ENCODE data around the gene FADS2.

The FADS2 gene

GRCh38 chr11:61871158-61871597 lies 43.1 kb downstream of the FADS2 start:
- Histone ChIP-seq H3K36me3 (ENCODE audit: control insufficient read depth, low read length) (peaks cover 6% of the 10 kb centered on the region), H3K27me3 (ENCODE audit: control insufficient read depth, low read length) (no peaks in the 10 kb centered on the region), H3K79me2 (ENCODE audit: control insufficient read depth, low read length) (no peaks in the 10 kb centered on the region), H4K20me1 (ENCODE audit: control insufficient read depth, insufficient read depth, low read depth, low read length) (no peaks in the 10 kb centered on the region), H3K4me3 (ENCODE audit: low read length) (peak overlapping the region; percentile 67), H3K4me2 (ENCODE audit: low read length) (peak overlapping the region; percentile 92), H3F3A (ENCODE audit: control insufficient read depth, insufficient read depth) (0 out of 2 replicates have a peak, but pooled peaks cover 6% of the 10 kb centered on the region), H3K4me1 (ENCODE audit: control insufficient read depth, low read length) (peaks cover 14% of the 10 kb centered on the region), H3K9me3 (ENCODE audit: control insufficient read depth, insufficient read depth, low read length) (no peaks in the 10 kb centered on the region), H3K27ac (ENCODE audit: low read depth, low read length) (no peak overlapping the region), H3K9me2 (replicated peaks; ENCODE audit: control insufficient read depth, low read length) (no peaks in the 10 kb centered on the region)
- TF ChIP-seq CTCF (IDR thresholded peaks at IDR 0.05; ENCODE audit: low read depth, low read length, poor library complexity, severe bottlenecking) (peak; percentile 99), EZH2phosphoT487 (IDR thresholded peaks at IDR 0.05; ENCODE audit: borderline replicate concordance, low read length) (no peak)

GRCh38 chr11:61872935-61873565 lies 45.0 kb downstream of the FADS2 start:
- Histone ChIP-seq H3K4me3 (ENCODE audit: low read length) (no peak overlapping the region), H3K36me3 (ENCODE audit: control insufficient read depth, low read length) (peaks cover 4% of the 10 kb centered on the region; the same call in 1 of the 2 replicates), H3F3A (ENCODE audit: control insufficient read depth, insufficient read depth) (0 out of 2 replicates have a peak, but pooled peaks cover 4% of the 10 kb centered on the region), H3K4me1 (ENCODE audit: control insufficient read depth, low read length) (peaks cover 15% of the 10 kb centered on the region), H3K4me2 (ENCODE audit: low read length) (no peak overlapping the region), H4K20me1 (ENCODE audit: control insufficient read depth, insufficient read depth, low read depth, low read length) (no peaks in the 10 kb centered on the region), H3K9me2 (replicated peaks; ENCODE audit: control insufficient read depth, low read length) (no peaks in the 10 kb centered on the region), H3K9me3 (ENCODE audit: control insufficient read depth, insufficient read depth, low read length) (no peaks in the 10 kb centered on the region), H3K27me3 (ENCODE audit: control insufficient read depth, low read length) (no peaks in the 10 kb centered on the region), H3K79me2 (ENCODE audit: control insufficient read depth, low read length) (no peaks in the 10 kb centered on the region; the same call in 1 of the 2 replicates), H3K27ac (ENCODE audit: low read depth, low read length) (no peak overlapping the region)
- no peak for TF ChIP-seq CTCF (IDR thresholded peaks at IDR 0.05; ENCODE audit: low read depth, low read length, poor library complexity, severe bottlenecking)

DNA sequence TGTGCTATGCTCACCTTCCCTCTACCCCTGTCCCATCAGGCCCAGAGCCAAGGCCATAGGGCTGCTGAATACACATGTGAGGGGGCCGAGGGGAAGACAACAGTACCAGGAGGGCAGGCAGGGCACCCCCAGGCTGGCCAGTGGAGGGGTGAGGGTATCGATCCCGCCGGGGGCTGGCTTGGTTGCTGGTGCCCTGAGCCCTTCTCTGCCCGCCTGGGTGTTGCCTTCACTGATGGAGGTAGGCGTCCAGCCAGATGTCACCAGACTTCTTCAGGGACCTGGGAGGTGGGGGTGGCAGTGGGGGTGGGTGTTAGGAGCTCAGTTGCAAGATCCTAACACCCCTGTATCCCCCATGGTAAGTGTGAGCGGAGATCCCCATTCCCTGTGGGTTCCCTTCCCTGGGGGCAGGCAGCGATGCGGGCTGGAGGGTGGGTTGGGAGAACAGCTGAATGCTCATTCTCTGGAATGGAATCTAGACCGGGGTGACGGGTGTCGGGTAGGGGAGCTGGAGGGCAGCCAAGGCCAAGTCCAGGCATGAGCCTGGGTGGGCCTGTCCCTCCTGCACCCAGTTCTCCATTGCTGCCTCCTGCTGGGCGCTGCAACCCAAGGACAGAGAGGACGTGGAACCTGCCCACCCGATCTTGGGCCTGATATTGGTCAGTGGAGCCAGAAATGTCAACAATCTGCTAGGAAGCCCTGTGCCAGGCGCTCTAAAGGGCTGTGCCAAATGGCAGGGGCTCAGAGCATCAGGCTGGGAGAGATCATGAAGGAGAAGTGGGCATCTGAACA lies 45.7 kb downstream of the FADS2 start:
- H3K79me2 ChIP-seq (ENCODE audit: control insufficient read depth, low read length), result peaks cover 6% of the 10 kb centered on the region
- TF ChIP-seq CTCF (IDR thresholded peaks at IDR 0.05; ENCODE audit: low read depth, low read length, poor library complexity, severe bottlenecking), result no peak
- TF ChIP-seq EZH2phosphoT487 (IDR thresholded peaks at IDR 0.05; ENCODE audit: borderline replicate concordance, low read length), result no peak
- H3K9me2 ChIP-seq (replicated peaks; ENCODE audit: control insufficient read depth, low read length), result no peaks in the 10 kb centered on the region
- H4K20me1 ChIP-seq (ENCODE audit: control insufficient read depth, insufficient read depth, low read depth, low read length), result no peaks in the 10 kb centered on the region
- H3K9me3 ChIP-seq (ENCODE audit: control insufficient read depth, insufficient read depth, low read length), result no peaks in the 10 kb centered on the region
- H3K27ac ChIP-seq (ENCODE audit: low read depth, low read length), result no peak overlapping the region
- peaks cover 22% of the 10 kb centered on the region for H3K4me1 ChIP-seq (ENCODE audit: control insufficient read depth, low read length)
- H3K4me3 ChIP-seq (ENCODE audit: low read length), result no peak overlapping the region
- no peak overlapping the region for H3K4me2 ChIP-seq (ENCODE audit: low read length)
- H3K36me3 ChIP-seq (ENCODE audit: control insufficient read depth, low read length), result peaks cover 10% of the 10 kb centered on the region
- H3F3A ChIP-seq (ENCODE audit: control insufficient read depth, insufficient read depth), result 0 out of 2 replicates have a peak, but pooled peaks cover 4% of the 10 kb centered on the region
- no peaks in the 10 kb centered on the region for H3K27me3 ChIP-seq (ENCODE audit: control insufficient read depth, low read length)
